Pons (tissue), 1 donor: Measurements from ENCODE around the gene AGTRAP.

Experiments
- DNase-seq: peaks from one replicate; pipeline ENCODE4 v3.0.0-alpha.2; 2016; ENCODE audit warnings: low spot score

Gene AGTRAP

GRCh38 chr1:11736746-11737639, 1.1 kb downstream of the AGTRAP start:
- peak; percentile 51 for DNase-seq

- no peak for DNase-seq
These were observed 2.2 kb downstream of the AGTRAP start for GRCh38 chr1:11738096-11738495.

GRCh38 chr1:11738783-11739182, 2.8 kb downstream of the AGTRAP start:
- no peak for DNase-seq

- no peak for DNase-seq
These were observed 4.6 kb downstream of the AGTRAP start for GRCh38 chr1:11740258-11741192.

- no peak for DNase-seq
These were observed 5.5 kb downstream of the AGTRAP start for GRCh38 chr1:11741482-11741881.

- no peak for DNase-seq
These were observed 6.1 kb downstream of the AGTRAP start for GRCh38 chr1:11741919-11742558.

GRCh38 chr1:11744287-11744686, 8.4 kb downstream of the AGTRAP start:
- DNase-seq: no peak

GRCh38 chr1:11746092-11746491, 10.2 kb downstream of the AGTRAP start:
- DNase-seq: no peak

GRCh38 chr1:11746795-11747487, 11.0 kb downstream of the AGTRAP start:
- DNase-seq: peak; percentile 42

- no peak for DNase-seq
These were observed 12.6 kb downstream of the AGTRAP start for GRCh38 chr1:11748294-11749202.

GRCh38 chr1:11749203-11749689, 13.3 kb downstream of the AGTRAP start:
- DNase-seq: peak; percentile 60

- no peak for DNase-seq
These were observed 14.1 kb downstream of the AGTRAP start for GRCh38 chr1:11749996-11750395.

GRCh38 chr1:11751087-11751486, 15.2 kb downstream of the AGTRAP start:
- DNase-seq: no peak

- no peak for DNase-seq
These were observed 16.6 kb downstream of the AGTRAP start for GRCh38 chr1:11752359-11753088.

- DNase-seq: no peak
These were observed 17.7 kb downstream of the AGTRAP start for GRCh38 chr1:11753555-11754208.

GRCh38 chr1:11757047-11757446, 21.1 kb downstream of the AGTRAP start:
- no peak for DNase-seq

GRCh38 chr1:11759791-11760190, 23.9 kb downstream of the AGTRAP start:
- no peak for DNase-seq

GRCh38 chr1:11761285-11761684, 25.3 kb downstream of the AGTRAP start:
- DNase-seq: no peak

- DNase-seq: no peak
These were observed 26.1 kb downstream of the AGTRAP start, which contains the start of gene C1orf167 for GRCh38 chr1:11761988-11762406. Gene C1orf167, plus strand, starts transcription at chr1:11762193. Its CDS starts 2,208 bp downstream, at chr1:11764401.
